Mesendoderm (in vitro differentiated cells): ENCODE measurements around the gene IFT81.

Experiments
- DNase-seq: peaks from one replicate; pipeline ENCODE4 v3.0.0; 2013
- H2AK5ac ChIP-seq: 2 replicates; pipeline ENCODE4 v1.6.1; 2013; ENCODE audit warnings: low read length, inconsistent platforms
- H2BK120ac ChIP-seq: 2 replicates; pipeline ENCODE4 v1.6.1; 2013; ENCODE audit warnings: low read depth, mild to moderate bottlenecking, low read length, moderate library complexity, mixed read lengths
- H2BK15ac ChIP-seq: replicated peaks from 2 replicates; pipeline ENCODE4 v1.6.1; 2013; ENCODE audit warnings: low read depth, mild to moderate bottlenecking, moderate library complexity
- H2BK5ac ChIP-seq: 2 replicates; pipeline ENCODE4 v1.6.1; 2013; ENCODE audit warnings: low read length, inconsistent platforms
- H3K18ac ChIP-seq: 2 replicates; pipeline ENCODE4 v1.6.1; 2013; ENCODE audit warnings: mild to moderate bottlenecking, low read length, mixed read lengths
- H3K23ac ChIP-seq: one replicate; pipeline ENCODE4 v1.6.1; 2013; ENCODE audit warnings: low read length
- H3K27ac ChIP-seq: 2 replicates; pipeline ENCODE4 v1.5.1; 2013; ENCODE audit warnings: low read depth, mild to moderate bottlenecking, inconsistent platforms, low read length, moderate library complexity
- H3K27me3 ChIP-seq: 2 replicates; pipeline ENCODE4 v1.6.1; 2013; ENCODE audit warnings: low read length, control low read depth, mild to moderate bottlenecking, inconsistent platforms; ENCODE audit not compliant: insufficient read depth, poor library complexity
- H3K36me3 ChIP-seq: 2 replicates; pipeline ENCODE4 v1.6.1; 2013; ENCODE audit warnings: low read length, inconsistent platforms; ENCODE audit not compliant: control insufficient read depth, insufficient read depth
- H3K4ac ChIP-seq: one replicate; pipeline ENCODE4 v1.6.1; 2013; ENCODE audit warnings: low read depth, mild to moderate bottlenecking, low read length, moderate library complexity
- H3K4me1 ChIP-seq: 2 replicates; pipeline ENCODE4 v1.6.1; 2013; ENCODE audit warnings: low read depth, low read length, inconsistent platforms; ENCODE audit not compliant: control insufficient read depth
- H3K4me2 ChIP-seq: 2 replicates; pipeline ENCODE4 v1.6.1; 2013; ENCODE audit warnings: low read length
- H3K4me3 ChIP-seq: 2 replicates; pipeline ENCODE4 v1.5.1; 2013; ENCODE audit warnings: mild to moderate bottlenecking, low read length
- H3K56ac ChIP-seq: one replicate; pipeline ENCODE4 v1.6.1; 2013; ENCODE audit warnings: low read length
- H3K79me1 ChIP-seq: 2 replicates; pipeline ENCODE4 v1.6.1; 2013; ENCODE audit warnings: low read length, inconsistent platforms
- H3K79me2 ChIP-seq: 2 replicates; pipeline ENCODE4 v1.6.1; 2013; ENCODE audit warnings: mild to moderate bottlenecking, low read length; ENCODE audit not compliant: control insufficient read depth, insufficient read depth
- H3K9ac ChIP-seq: 2 replicates; pipeline ENCODE4 v1.6.1; 2013; ENCODE audit warnings: low read length, inconsistent platforms
- H4K5ac ChIP-seq: one replicate; pipeline ENCODE4 v1.6.1; 2013; ENCODE audit warnings: low read length
- H4K8ac ChIP-seq: one replicate; pipeline ENCODE4 v1.6.1; 2013; ENCODE audit warnings: low read depth, mild to moderate bottlenecking, control low read depth, low read length, moderate library complexity
- WGBS: extraction: QIAGEN DNeasy Blood & Tissue Kit; methylation state at CpG from one replicate; pipeline ENCODE4 v1.1.7; 2013; ENCODE audit warnings: low lambda C conversion rate, missing lambda C conversion rate; ENCODE audit not compliant: insufficient coverage; ENCODE audit errors: extremely low coverage; 5-methylcytosine and 5-hydroxymethylcytosine counted together

IFT81 gene

DNA sequence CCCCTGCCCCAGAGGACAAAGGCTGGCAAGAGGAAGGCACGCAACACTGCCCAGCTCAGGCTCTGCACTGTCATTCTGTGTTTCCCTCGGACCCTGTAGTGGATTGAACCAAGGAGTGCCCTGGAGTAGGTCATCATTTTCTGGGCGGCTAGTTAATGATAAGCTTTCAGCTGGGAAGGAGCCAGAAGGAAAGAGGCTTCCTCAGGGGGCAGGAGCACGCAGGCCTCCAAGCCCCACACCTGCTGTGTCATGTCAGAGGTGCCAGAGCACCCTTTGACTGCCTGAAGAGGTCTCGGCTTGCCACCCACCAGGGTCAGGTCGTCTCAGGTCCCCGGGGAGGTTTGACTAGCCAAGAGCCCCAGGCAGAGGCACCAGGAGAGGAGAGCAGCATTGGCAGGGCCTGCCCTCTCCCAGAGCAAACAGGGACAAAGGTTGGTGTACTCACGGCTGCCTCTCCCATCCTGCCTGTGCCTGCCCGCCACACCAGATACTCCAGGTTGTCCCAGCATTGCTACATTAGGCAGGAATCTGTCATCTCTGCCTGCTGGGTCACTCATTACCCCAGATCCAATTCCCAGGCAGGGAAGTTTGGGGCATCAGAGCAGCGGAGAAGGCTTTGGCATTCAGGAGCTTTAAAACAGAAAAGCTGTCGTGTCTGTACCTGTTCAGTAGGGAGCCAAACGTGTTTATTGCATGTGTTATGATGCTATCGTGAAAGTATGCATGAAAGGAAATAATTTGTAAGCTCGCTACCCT, 123.4 kb downstream of the IFT81 start:
- no peak overlapping the region for H2BK120ac ChIP-seq
- no peak overlapping the region for H3K9ac ChIP-seq
- no CpG with 5 or more reads among the region's 14 CpGs for WGBS
- H3K23ac ChIP-seq = no peak overlapping the region
- no peak overlapping the region for H4K8ac ChIP-seq
- no peak overlapping the region for H2AK5ac ChIP-seq
- H3K36me3 ChIP-seq = no peaks in the 10 kb centered on the region
- peaks cover 4% of the 10 kb centered on the region for H3K4me1 ChIP-seq
- H3K18ac ChIP-seq = no peak overlapping the region
- no peak overlapping the region for H3K4me3 ChIP-seq
- no peak for DNase-seq
- no peaks in the 10 kb centered on the region for H3K27me3 ChIP-seq
- H3K27ac ChIP-seq = no peak overlapping the region
- no peaks in the 10 kb centered on the region for H3K79me1 ChIP-seq
- H2BK5ac ChIP-seq = no peak overlapping the region
- H3K4ac ChIP-seq = no peak overlapping the region
- no peak overlapping the region for H3K4me2 ChIP-seq
- H3K56ac ChIP-seq = no peak overlapping the region
- H4K5ac ChIP-seq = no peak overlapping the region
- no peaks in the 10 kb centered on the region for H3K79me2 ChIP-seq
- no peak overlapping the region for H2BK15ac ChIP-seq

GRCh38 chr12:110248096-110248447, 123.9 kb downstream of the IFT81 start:
- no peak overlapping the region for H3K27ac ChIP-seq

DNA sequence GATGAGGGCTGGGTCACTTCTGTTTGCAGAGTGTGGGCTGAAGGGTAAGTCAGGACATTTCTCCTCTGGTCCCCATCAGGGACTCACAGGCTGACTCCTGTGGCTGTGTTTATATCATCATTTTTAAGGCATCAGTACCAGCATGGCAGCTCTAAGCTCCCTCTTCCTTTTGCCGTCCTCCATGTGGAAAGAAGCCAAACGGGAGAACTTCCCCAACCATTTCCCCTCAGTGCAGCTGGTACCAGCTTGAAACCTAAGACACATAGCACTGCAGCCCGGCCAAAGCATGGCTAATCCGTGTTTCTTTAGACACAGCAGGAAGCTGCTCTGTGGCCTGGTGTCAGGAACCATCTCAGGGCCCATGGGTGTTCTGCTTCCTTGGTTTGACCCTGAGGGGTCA, 124.9 kb downstream of the IFT81 start:
- Histone ChIP-seq H3K27ac (no peak overlapping the region), H2BK5ac (no peak overlapping the region), H3K36me3 (no peaks in the 10 kb centered on the region), H4K5ac (no peak overlapping the region), H2BK15ac (no peak overlapping the region), H3K4me3 (no peak overlapping the region), H3K79me1 (no peaks in the 10 kb centered on the region), H3K79me2 (no peaks in the 10 kb centered on the region), H4K8ac (no peak overlapping the region), H3K4ac (no peak overlapping the region), H3K4me2 (no peak overlapping the region), H3K27me3 (no peaks in the 10 kb centered on the region), H2BK120ac (no peak overlapping the region), H3K23ac (no peak overlapping the region), H3K4me1 (peaks cover 4% of the 10 kb centered on the region), H2AK5ac (no peak overlapping the region), H3K9ac (no peak overlapping the region), H3K18ac (no peak overlapping the region), H3K56ac (no peak overlapping the region)
- no peak for DNase-seq
- WGBS = no CpG with 5 or more reads among the region's 4 CpGs

More at GRCh38 chr12:110248096-110248447, 123.9 kb downstream of the IFT81 start:
- no peak overlapping the region for H3K4me2 ChIP-seq
- no peaks in the 10 kb centered on the region for H3K27me3 ChIP-seq
- H3K79me2 ChIP-seq = no peaks in the 10 kb centered on the region
- no peak overlapping the region for H3K23ac ChIP-seq
- no peak overlapping the region for H3K56ac ChIP-seq
- H3K36me3 ChIP-seq = no peaks in the 10 kb centered on the region
- H2BK5ac ChIP-seq = no peak overlapping the region
- no peak for DNase-seq
- H4K8ac ChIP-seq = no peak overlapping the region
- H3K18ac ChIP-seq = no peak overlapping the region
- H3K4me3 ChIP-seq = no peak overlapping the region
- H3K4ac ChIP-seq = no peak overlapping the region
- no peak overlapping the region for H2BK120ac ChIP-seq
- WGBS = no CpG with 5 or more reads among the region's 4 CpGs
- no peak overlapping the region for H2AK5ac ChIP-seq
- H3K79me1 ChIP-seq = no peaks in the 10 kb centered on the region
- peaks cover 4% of the 10 kb centered on the region for H3K4me1 ChIP-seq
- no peak overlapping the region for H3K9ac ChIP-seq
- H2BK15ac ChIP-seq = no peak overlapping the region
- H4K5ac ChIP-seq = no peak overlapping the region

- Histone ChIP-seq H3K4me3 (no peak overlapping the region), H3K79me2 (no peaks in the 10 kb centered on the region), H3K79me1 (no peaks in the 10 kb centered on the region), H3K23ac (no peak overlapping the region), H3K56ac (no peak overlapping the region), H4K8ac (no peak overlapping the region), H2AK5ac (no peak overlapping the region), H2BK5ac (no peak overlapping the region), H3K18ac (no peak overlapping the region), H3K4ac (no peak overlapping the region), H3K36me3 (no peaks in the 10 kb centered on the region), H4K5ac (no peak overlapping the region), H3K4me1 (peaks cover 3% of the 10 kb centered on the region), H3K9ac (no peak overlapping the region), H3K4me2 (no peak overlapping the region), H2BK15ac (no peak overlapping the region), H3K27me3 (no peaks in the 10 kb centered on the region), H2BK120ac (no peak overlapping the region), H3K27ac (no peak overlapping the region)
- WGBS = no CpG with 5 or more reads among the region's 7 CpGs
- DNase-seq = no peak
These were observed 125.6 kb downstream of the IFT81 start for GRCh38 chr12:110249716-110250225.

- Histone ChIP-seq H3K23ac (no peak overlapping the region), H3K4me2 (no peak overlapping the region), H3K79me2 (no peaks in the 10 kb centered on the region), H4K5ac (no peak overlapping the region), H3K79me1 (no peaks in the 10 kb centered on the region), H3K27ac (no peak overlapping the region), H2AK5ac (no peak overlapping the region), H2BK120ac (no peak overlapping the region), H2BK15ac (no peak overlapping the region), H3K36me3 (no peaks in the 10 kb centered on the region), H3K56ac (no peak overlapping the region), H3K9ac (no peak overlapping the region), H3K4ac (no peak overlapping the region), H3K4me1 (no peaks in the 10 kb centered on the region), H4K8ac (no peak overlapping the region), H2BK5ac (no peak overlapping the region), H3K27me3 (no peaks in the 10 kb centered on the region), H3K18ac (no peak overlapping the region), H3K4me3 (no peak overlapping the region)
- WGBS = no CpG with 5 or more reads among the region's 7 CpGs
- no peak for DNase-seq
These were observed 127.2 kb downstream of the IFT81 start for GRCh38 chr12:110251381-110251780.

- Histone ChIP-seq H2BK15ac (no peak overlapping the region), H3K4me2 (no peak overlapping the region), H3K23ac (no peak overlapping the region), H3K18ac (no peak overlapping the region), H4K8ac (no peak overlapping the region), H3K27me3 (no peaks in the 10 kb centered on the region), H3K4me1 (no peaks in the 10 kb centered on the region), H3K4me3 (no peak overlapping the region), H4K5ac (no peak overlapping the region), H3K79me1 (no peaks in the 10 kb centered on the region), H2AK5ac (no peak overlapping the region), H3K4ac (no peak overlapping the region), H3K79me2 (no peaks in the 10 kb centered on the region), H2BK120ac (no peak overlapping the region), H3K27ac (no peak overlapping the region), H3K56ac (no peak overlapping the region), H2BK5ac (no peak overlapping the region), H3K36me3 (no peaks in the 10 kb centered on the region), H3K9ac (no peak overlapping the region)
- no peak for DNase-seq
- WGBS = no CpG with 5 or more reads among the region's 9 CpGs
These were observed 128.6 kb downstream of the IFT81 start for GRCh38 chr12:110252716-110253115.
